DOHH2 (cell line): ENCODE results near the gene CXXC1.
"Not testable (repeated sequence)": the region's sequence is repeated elsewhere in the genome, so short reads cannot be mapped to it uniquely, and the experiment has no call there.

Experiments
- H3F3A ChIP-seq: fragments of 200-600 bp; sonication (generic), shearing (Covaris generic); 2 replicates; pipeline ENCODE4 v1.6.0; 2016; ENCODE audit warnings: antibody characterized with exemption, mild to moderate bottlenecking; ENCODE audit not compliant: control insufficient read depth, insufficient read depth
- H3K27ac ChIP-seq: fragments of 200-600 bp; sonication (generic); 2 replicates; pipeline ENCODE4 v1.5.1; 2014; ENCODE audit warnings: low read depth, mild to moderate bottlenecking, low read length, moderate library complexity
- H3K27me3 ChIP-seq: fragments of 200-600 bp; sonication (generic); 2 replicates; pipeline ENCODE4 v1.6.1; 2014; ENCODE audit warnings: mild to moderate bottlenecking, low read length, mixed read lengths; ENCODE audit not compliant: control insufficient read depth
- H3K36me3 ChIP-seq: fragments of 200-600 bp; sonication (generic); 2 replicates; pipeline ENCODE4 v1.6.1; 2014; ENCODE audit warnings: mild to moderate bottlenecking, low read length, moderate library complexity, mixed read lengths; ENCODE audit not compliant: control insufficient read depth
- H3K4me1 ChIP-seq: fragments of 200-600 bp; sonication (generic); 2 replicates; pipeline ENCODE4 v1.6.1; 2014; ENCODE audit warnings: mild to moderate bottlenecking, low read length, mixed read lengths; ENCODE audit not compliant: control insufficient read depth
- H3K4me2 ChIP-seq: fragments of 200-600 bp; sonication (generic); 2 replicates; pipeline ENCODE4 v1.6.0; 2014; ENCODE audit warnings: mild to moderate bottlenecking, low read length, moderate library complexity
- H3K4me3 ChIP-seq: fragments of 200-600 bp; sonication (generic); 2 replicates; pipeline ENCODE4 v1.5.1; 2014; ENCODE audit warnings: mild to moderate bottlenecking, low read length, mixed read lengths
- H3K79me2 ChIP-seq: fragments of 200-600 bp; sonication (generic); 2 replicates; pipeline ENCODE4 v1.6.1; 2014; ENCODE audit warnings: mild to moderate bottlenecking, low read length, mixed read lengths; ENCODE audit not compliant: control insufficient read depth
- H3K9me2 ChIP-seq: fragments of 200-600 bp; sonication (generic); replicated peaks from 2 replicates; pipeline ENCODE4 v1.6.1; 2014; ENCODE audit warnings: mild to moderate bottlenecking, low read length, mixed read lengths; ENCODE audit not compliant: control insufficient read depth
- H3K9me3 ChIP-seq: fragments of 200-600 bp; sonication (generic); 2 replicates; pipeline ENCODE4 v1.6.1; 2014; ENCODE audit warnings: antibody characterized with exemption, low read length, mixed read lengths; ENCODE audit not compliant: control insufficient read depth, insufficient read depth
- H4K20me1 ChIP-seq: fragments of 200-600 bp; sonication (generic); 2 replicates; pipeline ENCODE4 v1.6.0; 2014; ENCODE audit warnings: low read depth, mild to moderate bottlenecking, antibody characterized with exemption, low read length, moderate library complexity; ENCODE audit not compliant: control insufficient read depth, insufficient read depth
- EZH2phosphoT487 ChIP-seq: fragments of 200-600 bp; sonication (generic); IDR thresholded peaks from 2 replicates; pipeline ENCODE4 v1.6.1; 2017; ENCODE audit warnings: borderline replicate concordance, mild to moderate bottlenecking, antibody characterized with exemption, low read length, moderate library complexity, mixed read lengths
- TF ChIP-seq, protein P1 (sequence below): fragments of 200-600 bp; sonication (generic); IDR thresholded peaks from one replicate; pipeline ENCODE4 v1.5.1; 2014; ENCODE audit warnings: antibody characterized with exemption, mild to moderate bottlenecking, low read depth, low read length; ENCODE audit not compliant: poor library complexity, severe bottlenecking

CXXC1 gene

DNA sequence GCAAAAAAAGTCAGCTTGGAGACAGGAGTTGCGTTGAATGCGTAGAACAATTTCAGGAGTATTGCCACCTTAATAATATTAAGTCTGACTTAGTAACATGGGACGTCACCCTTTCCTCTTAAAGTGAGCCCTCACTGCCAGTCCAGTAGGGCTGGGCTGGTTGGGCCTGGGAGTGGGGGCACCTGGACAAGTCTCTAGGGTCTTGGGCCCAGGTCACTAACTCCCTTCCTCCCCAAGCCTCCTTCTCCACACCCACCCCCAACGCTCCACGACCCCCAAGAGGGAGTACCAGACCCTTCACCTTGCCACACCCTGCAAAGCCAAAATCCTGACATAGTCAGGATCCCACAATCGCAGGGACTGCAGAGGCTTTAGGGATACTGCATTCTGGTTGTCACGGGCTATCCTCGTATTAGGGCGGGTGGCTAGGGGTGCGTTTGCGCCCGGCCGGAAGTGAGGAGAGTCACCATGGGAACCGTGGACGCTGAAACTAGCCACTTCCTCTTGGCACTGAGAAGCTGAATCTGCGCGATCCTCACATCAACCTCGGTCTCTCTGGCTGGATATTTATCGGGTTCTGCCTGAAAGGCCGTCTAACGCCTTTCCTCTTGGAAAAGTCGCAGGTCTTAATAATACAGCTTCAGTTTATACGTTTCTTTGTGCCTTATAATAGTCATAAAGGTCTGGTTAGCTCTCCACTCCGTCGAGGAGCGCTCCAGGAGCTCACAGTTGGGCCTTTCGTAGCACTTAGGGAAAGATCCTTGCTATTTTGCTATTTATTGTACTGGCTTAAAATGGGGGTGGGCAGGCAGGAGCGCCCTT lies 10.3 kb upstream of the CXXC1 start:
- H3K9me2 ChIP-seq = no peaks in the 10 kb centered on the region
- no peaks in the 10 kb centered on the region for H3K9me3 ChIP-seq
- peak overlapping the region; percentile 84 for H3K4me2 ChIP-seq
- H3F3A ChIP-seq = no peaks in the 10 kb centered on the region
- H3K27ac ChIP-seq = no peak overlapping the region
- no peaks in the 10 kb centered on the region for H3K27me3 ChIP-seq
- H3K36me3 ChIP-seq = no peaks in the 10 kb centered on the region
- H3K79me2 ChIP-seq = no peaks in the 10 kb centered on the region
- H3K4me1 ChIP-seq = peaks cover 12% of the 10 kb centered on the region
- TF ChIP-seq EZH2phosphoT487 = no peak
- TF ChIP-seq, protein P1, sequence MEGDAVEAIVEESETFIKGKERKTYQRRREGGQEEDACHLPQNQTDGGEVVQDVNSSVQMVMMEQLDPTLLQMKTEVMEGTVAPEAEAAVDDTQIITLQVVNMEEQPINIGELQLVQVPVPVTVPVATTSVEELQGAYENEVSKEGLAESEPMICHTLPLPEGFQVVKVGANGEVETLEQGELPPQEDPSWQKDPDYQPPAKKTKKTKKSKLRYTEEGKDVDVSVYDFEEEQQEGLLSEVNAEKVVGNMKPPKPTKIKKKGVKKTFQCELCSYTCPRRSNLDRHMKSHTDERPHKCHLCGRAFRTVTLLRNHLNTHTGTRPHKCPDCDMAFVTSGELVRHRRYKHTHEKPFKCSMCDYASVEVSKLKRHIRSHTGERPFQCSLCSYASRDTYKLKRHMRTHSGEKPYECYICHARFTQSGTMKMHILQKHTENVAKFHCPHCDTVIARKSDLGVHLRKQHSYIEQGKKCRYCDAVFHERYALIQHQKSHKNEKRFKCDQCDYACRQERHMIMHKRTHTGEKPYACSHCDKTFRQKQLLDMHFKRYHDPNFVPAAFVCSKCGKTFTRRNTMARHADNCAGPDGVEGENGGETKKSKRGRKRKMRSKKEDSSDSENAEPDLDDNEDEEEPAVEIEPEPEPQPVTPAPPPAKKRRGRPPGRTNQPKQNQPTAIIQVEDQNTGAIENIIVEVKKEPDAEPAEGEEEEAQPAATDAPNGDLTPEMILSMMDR = no peak
- H4K20me1 ChIP-seq = no peaks in the 10 kb centered on the region
- peak overlapping the region; percentile 68 for H3K4me3 ChIP-seq

DNA sequence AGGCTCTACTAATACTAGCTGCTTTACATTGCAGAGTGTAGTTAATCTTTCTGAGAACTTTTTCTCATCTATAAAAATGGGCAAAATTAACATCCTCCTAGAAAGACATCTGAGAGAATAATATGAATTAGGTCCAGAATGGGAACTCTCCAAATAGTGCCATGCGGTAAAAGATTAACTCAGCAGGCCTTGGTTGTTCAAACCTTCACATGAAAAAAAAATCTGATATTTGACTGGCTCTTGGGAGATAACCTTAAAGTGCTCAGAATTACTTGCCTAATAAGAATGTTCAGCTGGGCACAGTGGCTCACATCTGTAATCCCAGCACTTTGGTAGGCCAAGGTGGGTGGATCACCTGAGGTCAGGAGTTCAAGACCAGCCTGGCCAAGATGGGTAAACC lies 5.5 kb upstream of the CXXC1 start:
- 0 out of 2 replicates have a peak, but pooled peaks cover 2% of the 10 kb centered on the region for H3F3A ChIP-seq
- no peak overlapping the region for H3K4me3 ChIP-seq
- no peak overlapping the region for H3K4me2 ChIP-seq
- H3K9me3 ChIP-seq = no peaks in the 10 kb centered on the region
- no peaks in the 10 kb centered on the region for H3K36me3 ChIP-seq
- H3K27me3 ChIP-seq = no peaks in the 10 kb centered on the region
- TF ChIP-seq, protein P1 = no peak
- no peak for TF ChIP-seq EZH2phosphoT487
- no peaks in the 10 kb centered on the region for H3K79me2 ChIP-seq
- no peak overlapping the region for H3K27ac ChIP-seq
- no peaks in the 10 kb centered on the region for H3K9me2 ChIP-seq
- peaks cover 7% of the 10 kb centered on the region for H3K4me1 ChIP-seq
- no peaks in the 10 kb centered on the region for H4K20me1 ChIP-seq

DNA sequence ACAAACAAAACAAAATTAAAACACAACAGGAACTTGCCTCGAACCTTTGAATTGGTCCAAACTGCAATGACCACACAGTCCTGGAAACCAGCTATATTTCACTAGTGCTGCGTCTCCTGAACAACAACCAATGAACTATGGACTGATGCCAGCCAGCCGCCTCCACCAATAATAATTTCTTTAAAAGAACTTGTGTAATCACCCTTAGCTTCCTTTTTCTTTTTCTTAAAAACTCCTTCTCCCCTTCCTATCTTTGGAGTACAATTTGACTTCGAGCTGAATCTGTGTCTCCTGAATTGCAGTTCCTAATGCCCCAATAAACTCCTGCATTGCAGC lies 1.6 kb upstream of the CXXC1 start:
- Histone ChIP-seq H3K79me2 (peaks cover 24% of the 10 kb centered on the region), H3K9me2 (no peaks in the 10 kb centered on the region), H3K36me3 (peaks cover 31% of the 10 kb centered on the region), H3K4me2 (no peak overlapping the region), H3K9me3 (no peaks in the 10 kb centered on the region), H3K27ac (no peak overlapping the region), H3F3A (0 out of 2 replicates have a peak, but pooled peaks cover 2% of the 10 kb centered on the region), H4K20me1 (peaks cover 8% of the 10 kb centered on the region; the same call in 1 of the 2 replicates), H3K4me3 (no peak overlapping the region), H3K4me1 (peaks cover 9% of the 10 kb centered on the region), H3K27me3 (no peaks in the 10 kb centered on the region)
- no peak for TF ChIP-seq EZH2phosphoT487
- TF ChIP-seq, protein P1 = no peak

DNA sequence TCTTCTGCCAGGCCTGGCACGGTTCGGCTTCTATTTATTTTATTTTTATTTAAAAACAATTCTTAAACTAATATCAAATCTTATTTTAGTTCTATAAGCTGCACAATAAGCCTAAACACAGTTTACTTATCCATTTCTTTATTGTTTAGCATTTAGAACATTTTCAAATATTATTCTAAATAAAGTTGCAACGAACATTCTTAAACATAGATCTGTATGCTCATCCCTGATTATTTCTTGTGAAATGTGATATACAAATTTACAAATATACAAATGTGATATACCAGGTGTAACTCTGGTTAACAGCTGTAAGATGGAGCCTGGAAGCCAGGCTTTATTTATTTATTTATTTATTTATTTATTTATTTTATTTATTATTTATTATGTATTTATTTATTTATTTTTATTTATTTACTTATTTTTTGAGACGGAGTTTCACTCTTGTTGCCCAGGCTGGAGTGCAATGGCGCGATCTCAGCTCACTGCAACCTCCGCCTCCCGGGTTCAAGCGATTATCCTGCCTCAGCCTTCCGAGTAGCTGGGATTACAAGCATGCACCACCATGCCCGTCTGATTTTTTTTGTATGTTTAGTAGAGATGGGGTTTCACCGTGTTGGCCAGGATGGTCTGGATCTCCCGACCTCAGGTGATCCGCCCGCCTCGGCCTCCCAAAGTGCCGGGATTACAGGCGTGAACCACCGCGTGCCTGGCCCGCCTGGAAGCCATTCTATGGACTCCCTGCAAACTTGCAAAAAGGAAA lies 1.0 kb upstream of the CXXC1 start:
- Histone ChIP-seq H3K4me2 (peak overlapping the region; percentile 89), H3K36me3 (peaks cover 36% of the 10 kb centered on the region), H3K79me2 (peaks cover 24% of the 10 kb centered on the region), H3K4me3 (peak overlapping the region; percentile 99), H3K27ac (peak overlapping the region; percentile 68)
- H3K9me3 ChIP-seq, H3F3A ChIP-seq, H3K4me1 ChIP-seq, H3K9me2 ChIP-seq, H3K27me3 ChIP-seq, H4K20me1 ChIP-seq: not testable (repeated sequence)
